ENCODE measurements around the gene ADCY2. TPM values are rescaled to one million over a fixed set of nuclear protein-coding genes. Genes with fewer than 3 reads are reported as not detected.

The ADCY2 gene
- total RNA-seq, 1 experiment from 2014 or later: 31.3 TPM

GRCh38 chr5:7606840-7607465 is 211.0 kb downstream of the ADCY2 start:
- H3K23ac ChIP-seq (ENCODE audit: insufficient read length, low read depth, low read length): no peak overlapping the region
- H3K4me1 ChIP-seq (ENCODE audit: insufficient read depth, low read length): peaks cover 5% of the 10 kb centered on the region; the same call in 1 of the 2 replicates
- H3K27ac ChIP-seq (ENCODE audit: insufficient read length, low read depth, low read length): peak overlapping the region; percentile 89
- no peak overlapping the region for H3K56ac ChIP-seq (ENCODE audit: insufficient read length, low read depth, low read length)
- no peak overlapping the region for H2BK20ac ChIP-seq (ENCODE audit: low read depth, low read length, poor library complexity, severe bottlenecking)
- H3K79me2 ChIP-seq (ENCODE audit: insufficient read depth, low read length): no peaks in the 10 kb centered on the region
- H3K18ac ChIP-seq (ENCODE audit: insufficient read length, low read depth, low read length): peak overlapping the region; percentile 34
- H3K79me1 ChIP-seq (ENCODE audit: insufficient read depth, low read depth, low read length, poor library complexity, severe bottlenecking): no peaks in the 10 kb centered on the region
- H2BK5ac ChIP-seq (ENCODE audit: insufficient read length, low read length): no peak overlapping the region
- no peak overlapping the region for H4K5ac ChIP-seq (ENCODE audit: insufficient read length, low read depth, low read length)
- no peak overlapping the region for H3K14ac ChIP-seq (ENCODE audit: insufficient read depth, low read length)
- no peak overlapping the region for H2AFZ ChIP-seq (ENCODE audit: low read length)
- peak overlapping the region; percentile 83 for H3T11ph ChIP-seq (ENCODE audit: low read length)
- no peak overlapping the region for H4K8ac ChIP-seq (replicated peaks; ENCODE audit: insufficient read length, low read depth, low read length)
- H3K27ac Mint-ChIP-seq: peak overlapping the region; percentile 39 to 98 (median 94)
- no peak overlapping the region for H2AK5ac ChIP-seq (ENCODE audit: insufficient read length, low read length)
- H3K9me3 ChIP-seq (ENCODE audit: control insufficient read depth, low read depth, low read length): peaks cover 7% of the 10 kb centered on the region
- no CpG with 5 or more reads among the region's 4 CpGs for WGBS (ENCODE audit: extremely low coverage, insufficient read length, low lambda C conversion rate)
- H3K27me3 ChIP-seq (ENCODE audit: insufficient read depth, low read length): no peaks in the 10 kb centered on the region
- peak overlapping the region in 1 of 2 experiments; percentile 2; a peak in 1 of 5 replicates for H3K4me3 Mint-ChIP-seq
- H3K23me2 ChIP-seq (ENCODE audit: insufficient read length, low read depth, low read length, poor library complexity, severe bottlenecking): no peaks in the 10 kb centered on the region
- no peak overlapping the region for H4K91ac ChIP-seq (ENCODE audit: insufficient read length, low read depth, low read length)
- H3K4ac ChIP-seq (ENCODE audit: low read depth, low read length): no peak overlapping the region
- DNase-seq: no peak
- H3K9ac ChIP-seq (ENCODE audit: extremely low read depth, insufficient read length, low read length): peak overlapping the region; percentile 40
- no peaks in the 10 kb centered on the region for H3K27me3 Mint-ChIP-seq (ENCODE audit: low read depth)
- no peak for TF ChIP-seq CTCF (conservative IDR thresholded peaks at IDR 0.05)
- H2BK15ac ChIP-seq (ENCODE audit: low read depth, low read length): no peak overlapping the region
- H3K4me2 ChIP-seq (ENCODE audit: insufficient read depth, insufficient read length, low read length): peak overlapping the region; percentile 35
- H3K36me3 Mint-ChIP-seq (ENCODE audit: insufficient read depth in 1 of 3, low read depth in 3 of 3): peaks cover 11 to 14% (median 12%) of the 10 kb centered on the region in 3 experiments
- H3K4me1 Mint-ChIP-seq: peaks cover 37 to 39% of the 10 kb centered on the region in 2 experiments
- H2BK120ac ChIP-seq (ENCODE audit: low read depth, low read length, poor library complexity, severe bottlenecking): no peak overlapping the region
- no peaks in the 10 kb centered on the region for H4K20me1 ChIP-seq (ENCODE audit: control insufficient read depth, insufficient read depth, insufficient read length)
- H2BK12ac ChIP-seq (ENCODE audit: insufficient read length, low read depth, low read length): no peak overlapping the region
- H3K9me3 Mint-ChIP-seq: peaks cover 4 to 7% of the 10 kb centered on the region in 2 experiments; a peak in 4 of 5 replicates

Data from H9 (cell line).